Kidney (tissue), 14 donors: ENCODE measurements around the gene RAN. TPM values are rescaled to one million over a fixed set of nuclear protein-coding genes. Genes with fewer than 3 reads are reported as not detected.

ENCODE experiments used
- DNase-seq, 5 donors: peaks; one replicate each; pipeline ENCODE4 v3.0.0-alpha.2; 2013 to 2020
- FAIRE-seq: peaks from 2 replicates; lab custom pipeline; 2012; peaks lifted over from hg19 to GRCh38; lab: Jason Lieb, UNC
- H3K27ac ChIP-seq, 2 donors: one replicate each; pipeline ENCODE4 v1.7.0; 2013; ENCODE audit warnings: low read depth in 2 of 2, low read length in 2 of 2, inconsistent platforms in 1 of 2
- H3K27me3 ChIP-seq: one replicate; pipeline ENCODE4 v1.7.1; 2013; ENCODE audit warnings: low read length, inconsistent platforms; ENCODE audit not compliant: control insufficient read depth, insufficient read depth
- H3K36me3 ChIP-seq, 3 donors: one replicate each; pipeline versions ENCODE4 v1.7.0 to v1.7.1; 2013; ENCODE audit warnings: low read length in 3 of 3, control low read depth in 1 of 3, inconsistent platforms in 1 of 3; ENCODE audit not compliant: insufficient read depth in 3 of 3, control insufficient read depth in 2 of 3
- H3K4me1 ChIP-seq, 3 donors: one replicate each; pipeline versions ENCODE4 v1.7.0 to v1.7.1; 2013; ENCODE audit warnings: low read length in 3 of 3, inconsistent platforms in 1 of 3, low read depth in 1 of 3; ENCODE audit not compliant: control insufficient read depth in 2 of 3, insufficient read depth in 2 of 3
- H3K4me3 ChIP-seq, 3 donors: one replicate each; pipeline versions ENCODE4 v1.7.0 to v1.8.1; 2013; ENCODE audit warnings: low read length in 3 of 3, control low read depth in 1 of 3, inconsistent platforms in 1 of 3
- H3K9ac ChIP-seq, 3 donors: one replicate each; pipeline versions ENCODE4 v1.7.0 to v1.7.1; 2013; ENCODE audit warnings: low read length in 3 of 3, control low read depth in 1 of 3, inconsistent platforms in 1 of 3
- H3K9me3 ChIP-seq, 3 donors: one replicate each; pipeline versions ENCODE4 v1.7.0 to v1.7.1; 2013; ENCODE audit warnings: low read length in 3 of 3, control low read depth in 1 of 3, inconsistent platforms in 1 of 3; ENCODE audit not compliant: control insufficient read depth in 2 of 3, insufficient read depth in 1 of 3
- CTCF ChIP-seq: IDR thresholded peaks from 3 replicates; pipeline ENCODE4 v1.5.1; 2012; ENCODE audit warnings: mild to moderate bottlenecking, moderate library complexity, borderline replicate concordance; ENCODE audit not compliant: insufficient read depth; ENCODE audit errors: extremely low read depth
- intact Hi-C: fragments of 100-400 bp; cut with DNase I; formaldehyde crosslinking; loops from one replicate; pipeline ENCODE4 v1.11.1; 2022
- polyA plus RNA-seq: library from polyadenylated mRNA; stranded (reverse); fragments of 350-450 nt; fragmentation: Illumina TruSeq; extraction: RNeasy Lipid Tissue Mini Kit (QIAGEN cat#74804); gene quantifications from one replicate; pipeline ENCODE4 v1.2.3, GENCODE V29; 2014; ENCODE audit warnings: low read depth, low replicate concordance; ENCODE audit not compliant: insufficient read depth
- total RNA-seq: library from RNA; stranded (reverse); fragmentation: NEBNext Ultra II Directional; extraction: Animal tissue kit (Norgen Biotek cat#: 25700); gene quantifications from one replicate; pipeline ENCODE4 v1.2.1, GENCODE V29; 2021
- donor health status: control.
- donor health status: control.
- donor health status: control.
- donor health status: control.
- donor health status: control.
- donor health status: DM: yes; HTN: yes; CAD: no.
- donor health status: Normal renal cell carcinoma (clear cell type).

Gene RAN
- total and polyA plus RNA-seq, 2 donors from 2014 or later, result 369 to 422 TPM

- intact Hi-C loops, result no loop called here
- Histone ChIP-seq H3K4me3 (no peak overlapping the region), H3K27me3 (no peaks in the 10 kb centered on the region), H3K36me3 (no peaks in the 10 kb centered on the region), H3K27ac (no peak overlapping the region), H3K9me3 (no peaks in the 10 kb centered on the region), H3K9ac (no peak overlapping the region), H3K4me1 (no peaks in the 10 kb centered on the region)
- no peak for FAIRE-seq
- TF ChIP-seq CTCF, result no peak
- no peak for DNase-seq
Observed at GRCh38 chr12:130924966-130925665, 53.2 kb downstream of the RAN start.

- intact Hi-C loops, result no loop called here
- no peak for TF ChIP-seq CTCF
- no peak overlapping the region for H3K4me3 ChIP-seq
- no peaks in the 10 kb centered on the region for H3K4me1 ChIP-seq
- no peaks in the 10 kb centered on the region for H3K9me3 ChIP-seq
- FAIRE-seq (no peak), DNase-seq (no peak)
- H3K27ac ChIP-seq, result no peak overlapping the region
- H3K9ac ChIP-seq, result no peak overlapping the region
- H3K36me3 ChIP-seq, result no peaks in the 10 kb centered on the region
- H3K27me3 ChIP-seq, result no peaks in the 10 kb centered on the region
Observed at GRCh38 chr12:130925666-130926015, 53.8 kb downstream of the RAN start.

Other genes with a start within 250 kb of the RAN start
- gene RIMBP2, start 155.8 kb upstream of the RAN start, total RNA-seq, result 51.7 TPM
- 2.8 TPM for gene RIMBP2, start 155.8 kb upstream of the RAN start, polyA plus RNA-seq
- gene STX2, start 32.8 kb upstream of the RAN start, total RNA-seq, result 20.4 TPM
- gene STX2, start 32.8 kb upstream of the RAN start, polyA plus RNA-seq, result 10.1 TPM
- 6.7 TPM for gene ADGRD1, start 81.8 kb downstream of the RAN start, total RNA-seq
- gene ADGRD1, start 81.8 kb downstream of the RAN start, polyA plus RNA-seq, result 1.7 TPM